ENCODE results near the gene FAM110C. TPM values are rescaled to one million over a fixed set of nuclear protein-coding genes. Genes with fewer than 3 reads are reported as not detected.
"Not testable (repeated sequence)": the region's sequence is repeated elsewhere in the genome, so short reads cannot be mapped to it uniquely, and the experiment has no call there.

Gene FAM110C
- total RNA-seq, 4 donors from 2014 or later, result 23.7 to 53.9 (median 41.8) TPM

- DNase-seq, result peak; percentile 75
- Histone ChIP-seq H3K36me3 (no peaks in the 10 kb centered on the region), H3K4me3 (no peak overlapping the region), H3K27ac (peak overlapping the region; percentile 65 to 85 (median 76)), H3K27me3 (no peaks in the 10 kb centered on the region), H3K4me1 (peaks cover 0 to 14% (median 9%) of the 10 kb centered on the region in 4 donors), H3K9me3 (no peaks in the 10 kb centered on the region)
- TF ChIP-seq POLR2AphosphoS5 (IDR thresholded peaks at IDR 0.05) (peak in 1 of 3 donors; percentile 60), EP300 (IDR thresholded peaks at IDR 0.05; ENCODE audit: low read depth) (no peak), POLR2A (IDR thresholded peaks at IDR 0.05) (peak; percentile 31), CTCF (IDR thresholded peaks at IDR 0.05) (no peak)
- in situ Hi-C loops (cut with MboI; ENCODE audit: low pct_ligation_motif_present in 1 of 4, low pct_unique_long_range_greater_than_20kb in 1 of 4, low sequenced_read_pairs in 3 of 4), result no loop called here
- intact Hi-C loops (cut with DNase I; ENCODE audit: low total_unique reads), result no loop called here
- WGBS, 2 donors (ENCODE audit: low coverage in 1 of 2), result 39 to 42% methylated on average over 12 of the region's 12 CpGs
These were observed 23.4 kb upstream of the FAM110C start for GRCh38 chr2:69366-70344.

DNA sequence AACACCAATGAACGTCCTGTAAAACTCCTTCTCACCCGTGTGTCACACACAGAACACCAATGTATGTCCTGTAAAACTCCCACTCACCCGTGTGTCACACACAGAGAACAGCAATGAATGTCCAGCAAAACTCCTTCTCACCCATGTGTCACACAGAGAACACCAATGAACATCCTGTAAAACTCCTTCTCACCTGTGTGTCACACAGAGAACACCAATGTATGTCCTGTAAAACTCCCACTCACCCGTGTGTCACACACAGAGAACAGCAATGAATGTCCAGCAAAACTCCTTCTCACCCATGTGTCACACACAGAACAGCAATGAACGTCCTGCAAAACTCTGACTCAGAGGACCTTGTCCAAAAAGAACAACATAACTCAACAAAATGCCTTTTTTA is 22.3 kb upstream of the FAM110C start:
- DNase-seq; in situ Hi-C loops (cut with MboI; ENCODE audit: low pct_ligation_motif_present in 1 of 4, low pct_unique_long_range_greater_than_20kb in 1 of 4, low sequenced_read_pairs in 3 of 4); H3K36me3 ChIP-seq; intact Hi-C loops (cut with DNase I; ENCODE audit: low total_unique reads); H3K9me3 ChIP-seq; H3K27me3 ChIP-seq; H3K4me3 ChIP-seq: not testable (repeated sequence)
- H3K27ac ChIP-seq, result peak overlapping the region; percentile 65 to 85 (median 76)
- H3K4me1 ChIP-seq, result peaks cover 0 to 14% (median 9%) of the 10 kb centered on the region in 4 donors
- 22 to 42% methylated on average over 2 to 5 of the region's 5 CpGs for WGBS, 2 donors (ENCODE audit: low coverage in 1 of 2)

- H3K4me1 ChIP-seq, result peaks cover 0 to 14% (median 9%) of the 10 kb centered on the region in 4 donors
- no peak overlapping the region for H3K27ac ChIP-seq
- DNase-seq, result no peak
- TF ChIP-seq CTCF (IDR thresholded peaks at IDR 0.05) (no peak), POLR2AphosphoS5 (IDR thresholded peaks at IDR 0.05) (no peak), POLR2A (IDR thresholded peaks at IDR 0.05) (no peak), EP300 (IDR thresholded peaks at IDR 0.05; ENCODE audit: low read depth) (no peak)
- no peaks in the 10 kb centered on the region for H3K9me3 ChIP-seq
- H3K4me3 ChIP-seq, result no peak overlapping the region
- 79 to 91% methylated on average over 11 to 17 of the region's 17 CpGs for WGBS, 2 donors (ENCODE audit: low coverage in 1 of 2)
- in situ Hi-C loops (cut with MboI; ENCODE audit: low pct_ligation_motif_present in 1 of 4, low pct_unique_long_range_greater_than_20kb in 1 of 4, low sequenced_read_pairs in 3 of 4) (no loop called here), intact Hi-C loops (cut with DNase I; ENCODE audit: low total_unique reads) (no loop called here)
- H3K36me3 ChIP-seq, result no peaks in the 10 kb centered on the region
- H3K27me3 ChIP-seq, result no peaks in the 10 kb centered on the region
These were observed 20.5 kb upstream of the FAM110C start for GRCh38 chr2:66853-67252.

- H3K4me1 ChIP-seq, result peaks cover 0 to 8% (median 4%) of the 10 kb centered on the region in 4 donors
- no peak overlapping the region for H3K27ac ChIP-seq
- H3K4me3 ChIP-seq, result no peak overlapping the region
- WGBS, 2 donors (ENCODE audit: low coverage in 1 of 2), result 84 to 94% methylated on average over 2 to 4 of the region's 4 CpGs
- H3K9me3 ChIP-seq, result no peaks in the 10 kb centered on the region
- intact Hi-C loops (cut with DNase I; ENCODE audit: low total_unique reads) (no loop called here), in situ Hi-C loops (cut with MboI; ENCODE audit: low pct_ligation_motif_present in 1 of 4, low pct_unique_long_range_greater_than_20kb in 1 of 4, low sequenced_read_pairs in 3 of 4) (no loop called here)
- TF ChIP-seq CTCF (IDR thresholded peaks at IDR 0.05) (no peak), POLR2A (IDR thresholded peaks at IDR 0.05) (no peak), POLR2AphosphoS5 (IDR thresholded peaks at IDR 0.05) (no peak), EP300 (IDR thresholded peaks at IDR 0.05; ENCODE audit: low read depth) (no peak)
- no peaks in the 10 kb centered on the region for H3K27me3 ChIP-seq
- no peaks in the 10 kb centered on the region for H3K36me3 ChIP-seq
- no peak for DNase-seq
These were observed 18.8 kb upstream of the FAM110C start for GRCh38 chr2:65121-65520.

Data from transverse colon (tissue), 4 donors.